Naive thymus-derived CD4-positive, alpha-beta T cell (primary cell): ENCODE measurements around the gene ZCCHC24. TPM values are rescaled to one million over a fixed set of nuclear protein-coding genes. Genes with fewer than 3 reads are reported as not detected.
"Not testable (repeated sequence)": the region's sequence is repeated elsewhere in the genome, so short reads cannot be mapped to it uniquely, and the experiment has no call there.

Source experiments
- ATAC-seq: fragments of 150-1000 bp; cut with Tn5 transposase; 2 replicates; pipeline ENCODE4 v1.10.0; 2021; ENCODE audit warnings: mild to moderate bottlenecking, moderate library complexity
- CTCF ChIA-PET: fragments of 350-600 bp; sonication (Branson Sonifier 250); formaldehyde crosslinking; loops from one replicate; lab custom pipeline; 2021; ENCODE audit warnings: antibody characterized with exemption; lab: Charles Lee
- POLR2A ChIA-PET: fragments of 350-600 bp; sonication (Branson Sonifier 250); formaldehyde crosslinking; loops from one replicate; lab custom pipeline; 2021; ENCODE audit warnings: antibody characterized with exemption, inconsistent platforms; lab: Charles Lee
- DNase-seq, 9 donors: peaks; one replicate each; pipeline versions ENCODE4 v3.0.0 to v3.0.0-alpha.2; 2020 to 2022; ENCODE audit warnings: mixed read lengths in 1 of 9
- H3K27ac ChIP-seq: one replicate; pipeline ENCODE4 v1.7.0; 2013; ENCODE audit warnings: mild to moderate bottlenecking, low read depth, low read length, moderate library complexity
- H3K27me3 ChIP-seq, 2 donors: one replicate each; pipeline ENCODE4 v1.7.0; 2013; ENCODE audit warnings: low read length in 2 of 2, mild to moderate bottlenecking in 2 of 2, moderate library complexity in 2 of 2; ENCODE audit not compliant: control insufficient read depth in 2 of 2, insufficient read depth in 2 of 2
- H3K36me3 ChIP-seq, 3 experiments: 1 replicate in 2 of 3; 2 replicates in 1 of 3; pipeline ENCODE4 v1.7.0; 2013; ENCODE audit warnings: low read length in 3 of 3, mild to moderate bottlenecking in 3 of 3, moderate library complexity in 1 of 3; ENCODE audit not compliant: insufficient read depth in 3 of 3, control insufficient read depth in 2 of 3
- H3K4me1 ChIP-seq, 2 donors: one replicate each; pipeline ENCODE4 v1.7.0; 2013; ENCODE audit warnings: low read length in 2 of 2, mild to moderate bottlenecking in 2 of 2, moderate library complexity in 1 of 2; ENCODE audit not compliant: control insufficient read depth in 2 of 2, insufficient read depth in 2 of 2
- H3K4me3 ChIP-seq: 2 replicates; pipeline ENCODE4 v1.7.0; 2013; ENCODE audit warnings: mild to moderate bottlenecking, low read length
- H3K9me3 ChIP-seq, 3 experiments: 1 replicate in 2 of 3; 2 replicates in 1 of 3; pipeline ENCODE4 v1.7.0; 2013; ENCODE audit warnings: low read length in 3 of 3; ENCODE audit not compliant: control insufficient read depth in 2 of 3
- H3K27ac Mint-ChIP-seq, 9 donors: one replicate each; pipeline ENCODE4 v1.8.0; 2020 to 2022; ENCODE audit warnings: mixed read lengths in 9 of 9, mild to moderate bottlenecking in 8 of 9, moderate library complexity in 5 of 9, inconsistent platforms in 2 of 9
- H3K27me3 Mint-ChIP-seq, 5 donors: one replicate each; pipeline ENCODE4 v1.8.0; 2021 to 2022; ENCODE audit warnings: mixed read lengths in 5 of 5, mild to moderate bottlenecking in 1 of 5
- H3K36me3 Mint-ChIP-seq, 5 donors: one replicate each; pipeline ENCODE4 v1.8.0; 2020 to 2022; ENCODE audit warnings: mixed read lengths in 5 of 5, mild to moderate bottlenecking in 3 of 5, inconsistent platforms in 1 of 5
- H3K4me1 Mint-ChIP-seq, 7 donors: one replicate each; pipeline ENCODE4 v1.8.0; 2020 to 2022; ENCODE audit warnings: mixed read lengths in 7 of 7, mild to moderate bottlenecking in 3 of 7, inconsistent platforms in 1 of 7
- H3K4me3 Mint-ChIP-seq, 10 donors: one replicate each; pipeline ENCODE4 v1.8.0; 2020 to 2022; ENCODE audit warnings: mild to moderate bottlenecking in 10 of 10, mixed read lengths in 10 of 10, moderate library complexity in 6 of 10, inconsistent platforms in 2 of 10
- H3K9me3 Mint-ChIP-seq, 11 donors: one replicate each; pipeline ENCODE4 v1.8.0; 2020 to 2022; ENCODE audit warnings: mixed read lengths in 11 of 11, mild to moderate bottlenecking in 4 of 11, inconsistent platforms in 1 of 11, moderate library complexity in 1 of 11
- intact Hi-C, 2 donors: fragments of 100-400 bp; cut with micrococcal nuclease; formaldehyde crosslinking; loops; one replicate each; pipeline ENCODE4 v1.15.1; 2023
- polyA plus RNA-seq, 2 donors: library from polyadenylated mRNA; unstranded; fragments of 300-500 nt; fragmentation: Illumina TruSeq; gene quantifications; one replicate each; pipeline ENCODE4 v1.2.3, GENCODE V29; 2021
- total RNA-seq, 6 experiments: library from RNA in 5 of 6; stranded (reverse) in 5 of 6; gene quantifications; 1 replicate in 5 of 6; 2 replicates in 1 of 6; pipeline ENCODE4 v1.2.3 and lab custom pipeline; 2021 to 2026

ZCCHC24 gene
- total and polyA plus RNA-seq, 7 experiments from 2014 or later: 0.30 to 2.0 (median 0.73) TPM

GRCh38 chr10:79335094-79335469 lies 110.3 kb downstream of the ZCCHC24 start:
- intact Hi-C loops: no loop called here
- no peak for ATAC-seq
- no peak overlapping the region for H3K27ac ChIP-seq
- Mint-ChIP-seq H3K4me1 (peaks cover 0 to 40% (median 20%) of the 10 kb centered on the region in 7 donors), H3K36me3 (peaks cover 0 to 20% (median 0%) of the 10 kb centered on the region in 5 donors), H3K4me3 (no peak overlapping the region), H3K27ac (peak overlapping the region in 4 of 9 donors; percentile 14 to 34 (median 20)), H3K9me3 (peaks cover 0 to 11% (median 0%) of the 10 kb centered on the region in 11 donors), H3K27me3 (no peaks in the 10 kb centered on the region)
- peaks cover 4 to 9% of the 10 kb centered on the region in 2 donors for H3K4me1 ChIP-seq
- H3K27me3 ChIP-seq: no peaks in the 10 kb centered on the region
- ChIA-PET POLR2A (interaction anchor here (1.6 to 2.1 kb wide), 2 partner anchors 10 to 12 kb away, joined by 6 to 10 read pairs; no protein-coding TSS in a partner anchor), CTCF (interaction anchor here (1.2 to 1.3 kb wide), 2 partner anchors 10 to 11 kb away, joined by 3 to 4 read pairs; no protein-coding TSS in a partner anchor)
- no peak overlapping the region for H3K4me3 ChIP-seq
- no peak for DNase-seq
- no peaks in the 10 kb centered on the region for H3K9me3 ChIP-seq
- H3K36me3 ChIP-seq: no peaks in the 10 kb centered on the region

DNA sequence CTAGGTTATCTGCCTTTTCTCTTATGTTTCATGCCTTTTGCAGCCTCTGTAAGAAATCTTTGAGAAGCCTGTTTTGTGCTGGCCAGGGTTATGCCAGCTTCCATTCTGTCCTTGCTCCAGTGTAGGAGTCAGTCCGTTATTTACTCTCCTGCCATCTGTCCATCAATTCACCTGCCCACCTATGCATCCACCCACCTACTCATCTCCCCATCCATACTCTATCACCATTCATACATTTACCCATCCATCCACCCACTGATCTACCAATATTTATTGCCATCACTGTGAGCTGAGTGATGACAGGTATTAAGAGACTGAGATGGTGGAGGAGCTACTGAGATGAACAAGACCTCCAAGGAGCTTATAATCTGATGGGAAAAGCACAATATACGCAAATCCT lies 110.9 kb downstream of the ZCCHC24 start:
- no peaks in the 10 kb centered on the region for H3K27me3 ChIP-seq
- H3K36me3 Mint-ChIP-seq: peaks cover 0 to 18% (median 0%) of the 10 kb centered on the region in 5 donors
- POLR2A ChIA-PET: interaction anchor here (1.2 to 2.1 kb wide), 2 partner anchors 10 to 11 kb away, joined by 4 to 10 read pairs; no protein-coding TSS in a partner anchor

GRCh38 chr10:79333513-79333912 lies 111.9 kb downstream of the ZCCHC24 start:
- POLR2A ChIA-PET: interaction anchor here (1.1 to 2.1 kb wide), 3 partner anchors 10 to 47 kb away, joined by 3 to 10 read pairs (median 4); no protein-coding TSS in a partner anchor
- no peak overlapping the region for H3K4me3 Mint-ChIP-seq
- H3K27me3 Mint-ChIP-seq: no peaks in the 10 kb centered on the region

More for the DNA sequence above, 110.9 kb downstream of the ZCCHC24 start:
- no peaks in the 10 kb centered on the region for H3K36me3 ChIP-seq
- peaks cover 0 to 11% (median 0%) of the 10 kb centered on the region in 11 donors for H3K9me3 Mint-ChIP-seq
- no peak for ATAC-seq
- DNase-seq: no peak
- H3K4me3 Mint-ChIP-seq: no peak overlapping the region
- CTCF ChIA-PET: interaction anchor here (1.2 kb wide), 1 partner anchor 10 kb away, joined by 4 read pairs; no protein-coding TSS in a partner anchor
- H3K27me3 Mint-ChIP-seq: no peaks in the 10 kb centered on the region
- intact Hi-C loops: loop anchor here in 1 of 2 donors (5.0 kb wide), 2 partner anchors 267 to 1302 kb away; partner anchors contain the start of genes RPS24 and ZMIZ1
- peak overlapping the region in 2 of 9 donors; percentile 14 to 46 for H3K27ac Mint-ChIP-seq
- H3K4me1 ChIP-seq: peaks cover 4 to 9% of the 10 kb centered on the region in 2 donors
- no peaks in the 10 kb centered on the region for H3K9me3 ChIP-seq
- no peak overlapping the region for H3K27ac ChIP-seq
- peaks cover 0 to 44% (median 20%) of the 10 kb centered on the region in 7 donors for H3K4me1 Mint-ChIP-seq
- H3K4me3 ChIP-seq: no peak overlapping the region

GRCh38 chr10:79332610-79333315 lies 112.7 kb downstream of the ZCCHC24 start:
- intact Hi-C loops: loop anchor here in 1 of 2 donors (5.0 kb wide), 2 partner anchors 265 to 1300 kb away; partner anchors contain the start of genes RPS24 and ZMIZ1
- not testable (repeated sequence) for H3K27me3 Mint-ChIP-seq, H3K4me3 Mint-ChIP-seq, H3K27me3 ChIP-seq, H3K36me3 ChIP-seq, H3K4me3 ChIP-seq, H3K27ac ChIP-seq, DNase-seq, ATAC-seq, H3K9me3 ChIP-seq, H3K4me1 ChIP-seq
- Mint-ChIP-seq H3K4me1 (peaks cover 0 to 48% (median 20%) of the 10 kb centered on the region in 7 donors), H3K36me3 (peaks cover 0 to 16% (median 0%) of the 10 kb centered on the region in 5 donors), H3K27ac (peak overlapping the region in 1 of 9 donors; percentile 83), H3K9me3 (peaks cover 0 to 11% (median 0%) of the 10 kb centered on the region in 11 donors)
- ChIA-PET POLR2A (interaction anchor here (1.1 to 2.1 kb wide), 3 partner anchors 10 to 46 kb away, joined by 3 to 11 read pairs (median 10); no protein-coding TSS in a partner anchor), CTCF (interaction anchor here (0.9 kb wide), 1 partner anchor 8 kb away, joined by 3 read pairs; no protein-coding TSS in a partner anchor)

More at GRCh38 chr10:79333513-79333912, 111.9 kb downstream of the ZCCHC24 start:
- CTCF ChIA-PET: interaction anchor here (0.9 kb wide), 1 partner anchor 9 kb away, joined by 3 read pairs; no protein-coding TSS in a partner anchor
- Mint-ChIP-seq H3K27ac (peak overlapping the region in 1 of 9 donors; percentile 83), H3K4me1 (peaks cover 0 to 48% (median 20%) of the 10 kb centered on the region in 7 donors), H3K36me3 (peaks cover 0 to 16% (median 0%) of the 10 kb centered on the region in 5 donors), H3K9me3 (peaks cover 0 to 11% (median 0%) of the 10 kb centered on the region in 11 donors)
- no peak for DNase-seq
- Histone ChIP-seq H3K36me3 (no peaks in the 10 kb centered on the region), H3K27ac (no peak overlapping the region), H3K4me3 (no peak overlapping the region), H3K9me3 (no peaks in the 10 kb centered on the region), H3K4me1 (peaks cover 4 to 9% of the 10 kb centered on the region in 2 donors), H3K27me3 (no peaks in the 10 kb centered on the region)
- intact Hi-C loops: loop anchor here in 1 of 2 donors (5.0 kb wide), 2 partner anchors 266 to 1301 kb away; partner anchors contain the start of genes RPS24 and ZMIZ1
- no peak for ATAC-seq

Other genes with a start within 250 kb of the ZCCHC24 start
- 100 to 1,000 TPM in 1 of 5 experiments, 10 to 100 TPM in 4; 20.6 to 192 (median 73.3) TPM for gene PPIF, start 98.2 kb downstream of the ZCCHC24 start, total RNA-seq
- 10 to 100 TPM in 1 of 2 donors, 1 to 10 TPM in 1; 8.7 to 12.9 TPM for gene PPIF, start 98.2 kb downstream of the ZCCHC24 start, polyA plus RNA-seq
- 1 to 10 TPM in 1 of 5 experiments, under 1 TPM in 3, not detected in 1; 0.15 to 1.0 (median 0.48) TPM for gene EIF5AL1, start 66.9 kb upstream of the ZCCHC24 start, total RNA-seq
- under 1 TPM; 0.06 to 0.32 TPM for gene EIF5AL1, start 66.9 kb upstream of the ZCCHC24 start, polyA plus RNA-seq
- not detected for gene SFTPA2, start 114.8 kb upstream of the ZCCHC24 start, total RNA-seq
- not detected for gene SFTPA2, start 114.8 kb upstream of the ZCCHC24 start, polyA plus RNA-seq
- not detected for gene SFTPA1, start 165.3 kb upstream of the ZCCHC24 start, total RNA-seq
- gene SFTPA1, start 165.3 kb upstream of the ZCCHC24 start, polyA plus RNA-seq: not detected